ENCODE results near the gene MACC1.

DNA sequence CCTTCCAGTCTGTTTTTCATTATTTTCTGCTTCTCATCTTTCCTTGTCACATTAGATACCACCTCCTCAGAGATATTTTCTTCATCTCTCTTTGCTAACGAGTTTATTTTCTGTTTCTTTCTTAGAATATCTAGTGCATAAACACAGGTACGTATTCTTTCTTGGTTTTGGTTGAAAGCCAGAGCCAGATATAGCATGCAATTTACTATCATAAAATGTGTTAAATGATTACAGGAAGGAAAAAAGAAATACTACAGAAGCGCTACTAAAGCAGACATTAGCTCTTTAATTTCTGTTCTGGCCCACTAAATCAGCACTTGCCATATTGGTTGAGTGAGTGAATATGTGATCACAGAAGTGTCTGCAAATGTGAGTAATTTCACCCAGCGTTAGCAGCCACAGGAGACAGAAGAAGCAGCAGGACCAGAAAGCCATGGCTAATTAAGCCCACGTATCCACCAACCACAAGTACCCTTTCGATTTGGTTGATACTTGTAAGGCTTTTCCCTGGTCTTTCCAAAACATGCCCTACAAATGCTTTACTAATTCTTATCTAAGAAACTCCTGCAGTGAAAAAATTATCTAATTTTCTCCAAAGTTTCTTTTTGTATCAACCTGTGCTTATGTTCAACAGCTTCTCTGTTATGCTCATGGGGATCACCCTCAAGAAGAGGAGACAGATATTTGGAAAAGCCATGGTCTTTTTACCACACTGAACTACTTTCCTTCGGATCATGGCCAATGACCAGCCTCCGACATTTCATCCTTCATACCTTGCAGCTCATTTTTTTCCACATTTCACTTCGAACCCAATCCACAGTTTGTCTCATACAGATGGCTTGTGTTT lies 23.1 kb upstream of the MACC1 start:
- TF ChIP-seq, protein P1, sequence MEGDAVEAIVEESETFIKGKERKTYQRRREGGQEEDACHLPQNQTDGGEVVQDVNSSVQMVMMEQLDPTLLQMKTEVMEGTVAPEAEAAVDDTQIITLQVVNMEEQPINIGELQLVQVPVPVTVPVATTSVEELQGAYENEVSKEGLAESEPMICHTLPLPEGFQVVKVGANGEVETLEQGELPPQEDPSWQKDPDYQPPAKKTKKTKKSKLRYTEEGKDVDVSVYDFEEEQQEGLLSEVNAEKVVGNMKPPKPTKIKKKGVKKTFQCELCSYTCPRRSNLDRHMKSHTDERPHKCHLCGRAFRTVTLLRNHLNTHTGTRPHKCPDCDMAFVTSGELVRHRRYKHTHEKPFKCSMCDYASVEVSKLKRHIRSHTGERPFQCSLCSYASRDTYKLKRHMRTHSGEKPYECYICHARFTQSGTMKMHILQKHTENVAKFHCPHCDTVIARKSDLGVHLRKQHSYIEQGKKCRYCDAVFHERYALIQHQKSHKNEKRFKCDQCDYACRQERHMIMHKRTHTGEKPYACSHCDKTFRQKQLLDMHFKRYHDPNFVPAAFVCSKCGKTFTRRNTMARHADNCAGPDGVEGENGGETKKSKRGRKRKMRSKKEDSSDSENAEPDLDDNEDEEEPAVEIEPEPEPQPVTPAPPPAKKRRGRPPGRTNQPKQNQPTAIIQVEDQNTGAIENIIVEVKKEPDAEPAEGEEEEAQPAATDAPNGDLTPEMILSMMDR (IDR thresholded peaks at IDR 0.05; ENCODE audit: extremely low read depth in 1 of 2, insufficient read depth in 1 of 2, low read depth in 1 of 2, low read length in 2 of 2): no peak
- TF ChIP-seq, protein P2, sequence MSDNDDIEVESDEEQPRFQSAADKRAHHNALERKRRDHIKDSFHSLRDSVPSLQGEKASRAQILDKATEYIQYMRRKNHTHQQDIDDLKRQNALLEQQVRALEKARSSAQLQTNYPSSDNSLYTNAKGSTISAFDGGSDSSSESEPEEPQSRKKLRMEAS (IDR thresholded peaks at IDR 0.05; ENCODE audit: insufficient read depth, insufficient read length): no peak
- TF ChIP-seq EZH2 (IDR thresholded peaks at IDR 0.05; ENCODE audit: borderline replicate concordance, low read depth, low read length, severe bottlenecking): no peak
- TF ChIP-seq POLR2A (IDR thresholded peaks at IDR 0.05; ENCODE audit: low read depth, low read length): no peak
- TF ChIP-seq JUN (IDR thresholded peaks at IDR 0.05; ENCODE audit: borderline replicate concordance, insufficient read depth, insufficient read length, low read depth): no peak
- no peak for TF ChIP-seq POLR2AphosphoS5 (IDR thresholded peaks at IDR 0.05; ENCODE audit: insufficient read depth, low read depth, low read length)
